Activated CD4-positive, CD25-positive, alpha-beta regulatory T cell treated with anti-CD3 and anti-CD28 coated beads, Interleukin-2, amount 50 U/mL, for 72 hours (primary cell): ENCODE measurements around the gene CACTIN.

ENCODE experiments used
- DNase-seq: peaks from one replicate; pipeline ENCODE4 v3.0.0; 2021

The CACTIN gene

DNA sequence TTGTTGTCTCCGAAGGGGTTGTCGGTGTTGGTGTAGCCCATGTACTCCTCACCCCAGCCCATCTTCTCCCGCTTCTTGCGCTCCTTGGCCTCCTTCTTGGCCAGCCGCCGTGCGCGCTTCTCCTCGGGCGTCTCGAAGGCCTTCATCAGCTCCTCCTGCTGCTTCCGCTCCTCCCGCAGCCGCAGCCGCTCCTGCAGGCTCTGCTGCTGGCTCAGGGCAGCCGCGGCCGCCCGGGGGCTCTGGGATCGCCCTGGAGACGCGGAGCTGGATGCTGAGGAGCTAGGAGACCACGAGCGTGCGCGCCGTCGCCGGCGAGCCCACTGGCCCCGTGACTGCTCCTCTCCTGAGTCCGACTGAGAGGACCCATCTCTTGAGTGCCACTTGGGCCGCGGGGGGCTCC lies 2.9 kb downstream of the CACTIN start:
- no peak for DNase-seq

DNA sequence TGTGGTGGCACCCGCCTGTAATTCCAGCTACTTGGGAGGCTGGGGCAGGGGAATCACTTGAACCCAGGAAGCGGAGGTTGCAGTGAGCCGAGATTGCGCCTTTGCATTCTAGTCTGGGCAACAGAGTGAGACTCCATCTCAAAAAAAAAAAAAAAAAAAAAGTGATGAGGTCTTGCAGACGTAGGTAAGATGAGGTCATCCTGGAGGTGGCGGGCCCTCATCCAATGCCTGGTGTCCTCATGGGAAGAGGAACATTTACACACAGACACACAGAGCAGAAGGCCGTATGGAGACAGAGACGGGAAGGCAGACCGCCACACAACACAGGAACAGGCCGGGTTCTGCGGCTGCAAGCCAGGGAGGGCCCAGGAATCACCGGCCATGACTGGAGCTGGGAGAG lies 4.4 kb downstream of the CACTIN start:
- no peak for DNase-seq

DNA sequence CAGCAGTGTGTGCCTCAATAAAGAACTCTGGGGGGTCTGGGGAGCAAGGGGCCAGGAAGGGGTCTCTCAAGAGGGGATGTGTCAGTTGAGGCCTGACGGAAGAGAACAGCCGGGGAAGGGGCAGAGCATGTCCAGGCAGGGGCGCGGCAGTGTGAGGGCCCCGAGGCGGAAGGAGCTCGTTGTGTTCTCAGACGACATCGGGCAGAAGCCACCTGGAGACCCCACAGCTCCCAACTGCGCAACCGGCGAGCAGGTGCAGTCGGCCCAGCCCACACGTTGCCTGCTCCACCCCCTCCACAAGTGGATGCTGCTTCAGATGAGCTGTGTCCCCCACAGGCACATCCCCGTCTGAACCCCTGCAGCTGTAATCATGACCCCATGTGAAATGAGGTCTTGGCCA lies 4.9 kb downstream of the CACTIN start:
- no peak for DNase-seq

DNA sequence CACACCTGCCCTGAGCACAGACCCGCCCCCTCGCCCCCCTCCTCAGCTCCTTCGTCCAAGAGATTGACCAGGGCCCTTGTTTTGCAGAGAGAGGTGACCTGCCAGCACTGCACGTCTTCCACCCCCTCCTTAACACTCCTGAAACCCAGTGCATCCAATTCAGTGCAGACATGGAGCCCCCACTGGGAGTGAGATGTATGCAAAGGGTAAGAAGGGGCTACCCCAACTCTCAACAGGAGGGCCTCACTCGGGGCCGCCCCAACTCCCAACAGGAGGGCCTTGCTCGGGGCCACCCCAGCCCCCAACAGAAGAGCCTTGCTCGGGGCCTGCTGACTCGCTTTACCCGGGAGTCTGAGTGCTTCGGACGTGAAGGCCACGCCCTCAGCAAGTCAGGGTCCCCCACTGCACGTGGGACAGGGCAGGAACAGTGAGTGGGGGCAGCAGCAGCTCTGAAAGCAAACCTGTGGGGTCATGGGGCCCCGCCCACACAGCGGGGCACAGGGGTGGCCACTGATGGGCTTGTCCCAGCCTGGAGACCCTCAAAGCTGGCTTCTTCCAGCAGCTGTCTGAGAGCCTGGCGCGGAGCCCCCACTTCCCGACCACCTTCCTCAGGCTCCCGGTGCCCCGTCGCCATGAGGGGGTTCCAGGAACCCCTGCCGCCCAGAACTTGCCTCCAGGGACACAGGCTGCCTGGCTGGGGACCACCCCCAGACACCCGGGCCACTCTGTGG lies 5.6 kb downstream of the CACTIN start:
- DNase-seq = no peak

DNA sequence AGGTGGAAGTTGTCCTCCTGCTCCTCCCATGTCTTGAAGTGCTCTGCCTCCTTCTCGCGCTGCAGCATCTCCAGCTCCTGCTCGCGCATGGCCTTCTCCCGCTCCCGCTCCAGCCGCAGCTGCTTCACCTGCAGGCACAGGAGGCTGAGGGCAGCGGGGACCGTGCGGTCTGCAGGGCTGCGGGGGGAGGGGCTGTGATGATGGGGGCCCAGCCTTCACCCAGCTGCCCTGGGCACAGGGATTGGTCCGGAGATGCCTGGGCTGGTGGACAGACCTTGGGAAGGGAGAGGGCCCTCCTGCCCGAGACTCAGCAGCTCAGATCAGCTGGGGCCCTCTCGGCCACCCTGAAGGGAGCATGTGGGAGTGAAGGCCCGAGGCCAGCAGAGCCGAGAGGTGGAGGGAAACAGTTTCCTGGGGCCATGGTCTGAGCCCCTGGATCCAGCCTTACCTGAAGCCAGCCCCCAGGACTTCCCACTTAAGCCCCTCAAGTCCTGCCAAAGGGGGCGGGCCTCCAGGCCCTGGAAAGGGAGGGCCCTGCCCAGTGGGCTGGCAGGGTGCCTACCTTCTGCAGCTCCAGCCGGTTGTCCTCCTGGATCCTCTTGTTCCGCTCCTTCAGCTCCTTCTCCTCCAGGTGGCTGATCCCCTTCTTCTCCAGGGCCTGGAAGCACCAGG lies 6.3 kb downstream of the CACTIN start:
- DNase-seq = no peak

DNA sequence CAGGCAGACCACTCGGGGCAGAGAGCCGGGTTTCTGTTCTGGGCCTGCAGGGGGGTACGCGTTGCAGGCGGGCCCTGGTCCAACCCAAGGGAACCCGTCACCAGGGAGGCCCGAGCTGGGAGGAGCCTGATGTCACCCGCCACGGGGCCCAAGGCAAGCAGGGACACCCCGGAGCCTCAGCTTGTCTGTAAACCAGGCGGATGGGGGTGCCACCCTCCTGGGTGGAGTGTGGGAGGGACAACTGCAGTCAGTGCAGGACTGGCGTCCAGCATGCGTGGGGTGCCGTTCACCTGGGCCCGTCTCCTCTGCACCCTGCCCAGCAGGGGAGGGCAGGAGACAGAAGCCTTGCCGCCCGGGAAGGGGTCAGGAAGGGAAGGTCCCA lies 7.0 kb downstream of the CACTIN start:
- DNase-seq = no peak

DNA sequence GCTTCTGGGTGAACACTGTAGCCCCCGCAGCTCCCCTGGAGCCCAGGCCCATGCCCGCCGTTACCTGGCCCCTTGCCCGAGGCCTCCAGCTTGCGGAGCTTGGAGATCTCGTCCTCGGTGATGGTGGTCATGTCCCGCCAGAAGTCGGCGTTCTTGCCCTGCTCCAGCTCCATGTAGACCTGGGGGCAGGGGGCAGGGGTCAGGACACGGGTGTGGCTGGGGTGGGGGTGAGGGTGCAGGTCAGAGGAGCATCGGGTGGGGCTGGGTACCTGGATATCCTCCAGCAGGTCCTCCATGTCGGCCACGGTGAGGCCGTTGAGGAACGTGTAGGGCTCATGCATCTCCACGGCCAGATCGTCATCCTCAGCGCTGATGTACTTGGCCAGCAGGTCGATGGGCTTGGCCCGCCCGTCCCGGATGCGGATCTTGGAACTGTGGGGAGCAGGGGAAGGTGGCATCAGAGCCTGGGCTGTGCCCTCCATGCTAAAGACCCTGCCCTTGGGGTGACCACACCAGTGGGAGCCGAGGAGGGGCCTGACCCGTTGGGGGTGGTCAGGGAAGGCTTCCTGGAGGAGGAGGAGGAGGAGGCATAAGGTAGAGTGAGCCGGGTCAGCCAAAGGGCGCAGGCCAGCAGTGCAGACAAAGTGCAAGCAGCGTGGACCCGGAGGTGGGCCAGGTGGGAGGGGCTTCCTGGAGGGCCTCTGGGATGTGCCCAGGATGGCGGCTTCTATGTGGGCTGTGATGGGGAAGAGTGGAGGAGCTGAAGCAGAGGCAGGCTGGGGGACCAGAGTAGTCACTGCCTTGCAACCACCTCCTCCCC lies 7.6 kb downstream of the CACTIN start:
- DNase-seq = no peak

DNA sequence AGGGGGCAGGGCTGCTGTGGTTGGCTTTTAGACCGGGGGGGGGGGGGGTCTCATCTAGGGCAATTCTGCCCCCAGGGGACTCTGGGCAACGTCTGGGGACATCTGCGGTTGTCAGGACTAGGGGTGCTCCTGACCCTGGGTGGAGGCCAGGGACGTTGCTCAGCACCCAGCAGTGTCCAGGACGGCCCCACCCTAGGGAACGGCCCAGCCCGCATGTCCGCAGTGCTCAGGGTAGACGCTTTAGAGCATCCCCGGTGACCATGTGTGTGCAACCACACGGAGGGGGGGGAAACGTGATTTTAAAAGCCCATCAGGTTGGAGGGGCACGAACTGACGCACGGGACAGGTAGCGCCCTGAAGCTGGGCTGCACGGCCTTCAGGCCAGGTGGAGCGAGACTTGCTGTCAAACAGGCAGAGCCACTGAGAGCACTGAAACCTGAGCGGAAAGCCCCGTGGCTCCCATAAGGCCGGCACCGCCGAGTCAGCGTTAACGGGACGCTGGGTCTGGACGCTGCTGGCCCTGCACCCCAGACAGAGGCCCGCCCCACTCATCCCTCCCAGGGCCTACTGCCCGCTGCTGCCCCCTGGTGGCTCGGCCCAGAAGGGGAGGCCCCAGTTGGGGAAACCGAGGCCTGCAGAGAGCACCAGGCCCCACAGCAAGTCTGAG lies 8.3 kb downstream of the CACTIN start:
- DNase-seq = peak; percentile 73

DNA sequence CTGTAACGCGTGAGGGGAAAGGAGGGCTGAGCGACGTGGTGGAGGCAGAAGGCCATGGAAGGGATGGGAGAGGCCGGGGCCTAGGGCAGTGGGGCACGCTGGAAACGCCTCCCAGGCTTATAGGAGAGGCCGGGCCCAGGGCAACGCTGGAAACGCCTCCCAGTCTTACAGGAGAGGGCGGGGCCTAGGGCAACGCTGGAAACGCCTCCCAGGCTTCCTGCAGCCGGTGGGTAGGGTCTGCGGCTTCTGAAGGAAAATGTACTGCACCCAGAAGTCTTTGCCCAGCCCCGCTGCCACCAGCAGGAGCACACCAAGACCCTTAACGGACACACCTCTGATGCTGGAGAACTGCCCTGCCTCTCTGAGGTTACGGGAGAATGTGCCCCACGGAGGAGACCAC lies 9.1 kb downstream of the CACTIN start:
- DNase-seq = no peak

DNA sequence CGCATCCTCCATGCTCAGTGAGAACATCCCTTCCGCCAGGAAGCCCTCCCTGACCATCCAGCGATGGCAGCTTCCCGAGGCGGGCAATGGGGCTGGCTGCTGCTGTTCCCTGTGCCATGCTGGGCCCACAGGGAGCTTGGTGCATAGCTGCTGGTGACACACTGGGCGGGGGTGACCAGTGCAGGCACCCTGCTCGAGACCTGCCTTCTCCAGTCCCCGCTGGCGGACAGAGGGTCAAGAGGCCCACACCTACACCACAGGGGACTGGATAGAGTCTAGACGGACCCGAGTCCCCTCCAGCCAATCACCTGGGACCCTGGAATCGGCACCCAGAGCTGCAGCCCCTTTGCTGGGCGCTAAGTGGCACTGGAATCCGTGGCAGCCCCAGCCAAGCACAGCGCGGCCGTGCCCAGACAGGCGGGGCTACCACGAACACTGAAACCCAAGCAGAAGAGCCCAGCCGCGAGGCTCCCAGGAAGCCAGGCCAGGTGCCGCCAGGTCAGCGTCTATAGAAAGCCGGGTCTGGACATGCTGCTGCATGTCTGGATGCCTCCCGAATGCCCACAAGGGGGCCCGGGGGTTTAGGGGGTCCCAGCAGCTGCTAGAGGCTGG lies 11.0 kb downstream of the CACTIN start:
- DNase-seq = no peak

DNA sequence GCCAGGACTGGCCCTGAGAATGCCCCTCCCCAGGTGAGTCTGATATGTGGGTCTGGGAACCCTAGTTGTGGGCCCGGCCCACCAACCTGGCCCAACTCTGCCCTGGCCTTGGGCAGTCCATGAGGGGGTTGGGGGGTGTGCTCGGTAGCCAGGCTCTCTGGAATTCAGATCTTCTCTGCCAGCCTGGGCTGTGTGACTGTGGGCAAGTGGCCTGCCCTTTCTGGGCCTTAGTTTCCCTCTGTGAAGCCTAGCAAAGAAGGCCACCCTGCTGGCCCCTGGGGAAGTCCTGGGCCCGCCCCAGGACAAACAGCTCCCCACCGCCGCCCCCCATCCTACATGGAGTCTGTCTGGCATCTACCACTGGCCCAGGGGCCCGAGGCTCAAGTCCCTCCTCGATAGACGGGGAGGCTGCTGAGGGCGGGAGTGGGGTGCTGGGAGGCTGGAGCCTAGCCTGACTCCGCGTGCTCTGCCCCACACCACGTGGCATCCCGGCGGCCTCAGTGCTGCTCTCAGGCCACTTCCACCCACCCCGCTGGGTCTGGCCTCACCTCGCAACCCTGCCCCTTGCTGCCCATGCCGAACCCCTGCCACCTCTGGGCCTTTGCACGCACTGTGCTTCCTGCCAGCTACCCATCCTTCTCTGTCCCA lies 11.6 kb downstream of the CACTIN start:
- no peak for DNase-seq

DNA sequence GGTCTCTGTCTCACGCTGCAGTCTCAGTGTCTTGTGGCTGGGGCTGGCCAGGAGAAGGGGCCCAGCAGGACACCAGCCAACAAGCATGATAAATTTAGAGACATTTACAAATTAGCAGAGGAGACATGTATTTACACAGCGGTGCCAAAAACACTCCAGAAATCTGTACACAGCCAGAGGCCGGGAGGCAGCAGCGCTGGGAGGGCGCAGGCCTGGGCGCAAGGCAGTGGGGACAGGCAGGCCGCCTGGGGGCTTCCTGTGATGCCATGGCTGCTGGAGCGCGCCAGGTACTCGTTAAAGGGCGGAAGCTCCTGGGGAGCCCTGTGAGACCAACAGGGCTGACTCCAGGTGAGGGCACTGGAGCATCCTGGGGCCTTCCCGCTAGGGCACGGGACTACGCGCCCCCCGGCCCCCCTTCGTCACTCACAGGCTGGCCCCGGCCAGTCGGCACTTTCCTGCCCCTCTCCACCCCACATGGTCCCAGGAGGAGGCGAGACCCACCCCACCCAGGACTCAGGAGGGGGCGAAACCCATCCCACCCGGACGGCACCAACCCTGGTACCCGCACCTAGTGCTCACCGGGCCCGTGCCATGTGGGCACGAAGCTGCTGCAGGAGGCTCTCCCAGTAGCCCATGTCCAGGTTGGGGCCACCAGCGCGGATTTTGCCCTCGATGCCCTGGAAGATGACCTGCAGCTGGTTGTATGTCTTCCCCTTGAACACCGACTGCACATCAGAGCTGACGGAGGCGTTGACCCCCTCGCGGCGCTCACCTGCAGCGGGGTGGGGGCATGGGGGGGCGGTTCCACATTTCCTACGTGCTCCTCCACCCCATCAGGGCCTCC lies 12.6 kb downstream of the CACTIN start:
- no peak for DNase-seq

DNA sequence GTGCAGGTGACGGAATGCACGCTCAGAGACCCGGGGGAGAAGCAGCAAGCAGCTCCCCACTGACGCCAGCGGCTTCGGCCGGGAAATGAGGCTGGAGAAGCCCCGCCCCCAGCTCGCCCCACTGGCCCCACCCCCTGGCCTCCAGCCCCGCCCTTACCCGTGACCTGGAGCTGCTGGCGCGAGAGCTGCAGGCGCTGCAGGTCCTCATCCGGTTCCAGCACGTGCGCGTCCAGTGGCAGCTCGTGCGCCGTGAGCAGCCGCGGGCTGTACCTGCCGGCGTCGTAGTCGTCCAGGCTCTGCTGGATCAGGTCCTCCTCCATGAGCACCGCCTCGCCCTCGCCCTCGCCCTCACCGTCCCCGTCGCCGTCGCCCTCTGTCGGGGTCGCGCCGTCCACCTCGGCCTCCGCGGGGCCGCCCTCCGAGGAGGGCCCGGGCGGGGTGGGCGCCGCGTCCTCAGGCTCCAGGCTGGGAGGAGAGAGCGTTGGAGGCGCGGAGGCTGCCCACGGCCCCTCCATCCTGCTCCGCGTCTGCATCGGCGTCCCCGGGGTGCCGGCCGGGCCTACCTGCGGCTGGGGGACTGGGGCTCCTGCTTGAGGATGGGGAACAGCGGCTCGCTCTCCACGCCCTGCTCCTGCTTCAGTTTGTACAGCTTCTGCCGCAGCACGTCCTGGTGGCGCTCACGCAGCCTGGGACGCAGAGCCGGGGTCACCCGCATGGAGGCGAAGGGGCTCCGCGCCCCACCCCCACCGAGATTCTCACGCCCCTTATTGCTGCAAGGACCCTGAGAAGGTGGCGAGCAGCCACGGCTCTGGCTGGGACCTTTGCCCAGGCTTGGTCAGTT lies 13.5 kb downstream of the CACTIN start:
- no peak for DNase-seq

DNA sequence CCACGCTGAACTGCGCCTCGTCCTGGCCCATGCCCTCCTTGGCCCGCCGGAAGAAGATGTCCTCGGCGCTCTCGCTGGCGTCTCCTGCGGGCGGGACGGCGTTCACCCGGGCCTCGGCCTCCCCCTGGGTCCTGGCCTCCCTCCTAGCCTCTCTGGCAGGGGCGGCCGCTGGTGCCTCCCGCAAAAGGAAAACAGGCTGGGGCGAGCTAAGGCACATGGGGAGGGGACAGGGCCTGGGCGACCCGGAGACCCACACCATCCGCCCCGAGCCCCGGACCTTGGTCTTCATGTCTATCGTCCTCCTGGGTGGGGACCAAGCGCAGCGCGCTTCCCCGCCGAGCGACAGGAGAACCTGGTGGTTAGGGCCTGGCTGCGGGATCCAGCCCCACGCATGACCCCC lies 14.3 kb downstream of the CACTIN start:
- DNase-seq = no peak

DNA sequence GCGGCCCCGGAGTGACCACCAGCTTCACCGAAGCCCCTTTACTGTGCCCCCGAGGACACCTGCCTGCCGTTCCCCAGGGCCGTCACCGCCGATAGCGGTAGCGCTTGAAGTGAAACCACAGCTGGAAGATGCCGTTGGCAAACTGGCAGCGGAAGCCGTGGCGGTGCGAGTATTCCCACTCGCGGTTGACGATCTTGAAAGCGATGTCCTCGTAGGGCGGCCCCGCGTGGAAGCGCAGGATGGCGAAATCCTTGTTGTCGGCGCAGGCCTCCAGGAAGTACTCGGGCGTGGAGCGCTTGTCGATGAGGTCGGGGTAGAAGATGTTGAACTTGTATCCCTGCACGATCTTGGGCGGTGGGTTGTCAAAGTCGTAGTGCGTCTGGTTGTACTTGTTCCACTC lies 14.7 kb downstream of the CACTIN start:
- DNase-seq = no peak

DNA sequence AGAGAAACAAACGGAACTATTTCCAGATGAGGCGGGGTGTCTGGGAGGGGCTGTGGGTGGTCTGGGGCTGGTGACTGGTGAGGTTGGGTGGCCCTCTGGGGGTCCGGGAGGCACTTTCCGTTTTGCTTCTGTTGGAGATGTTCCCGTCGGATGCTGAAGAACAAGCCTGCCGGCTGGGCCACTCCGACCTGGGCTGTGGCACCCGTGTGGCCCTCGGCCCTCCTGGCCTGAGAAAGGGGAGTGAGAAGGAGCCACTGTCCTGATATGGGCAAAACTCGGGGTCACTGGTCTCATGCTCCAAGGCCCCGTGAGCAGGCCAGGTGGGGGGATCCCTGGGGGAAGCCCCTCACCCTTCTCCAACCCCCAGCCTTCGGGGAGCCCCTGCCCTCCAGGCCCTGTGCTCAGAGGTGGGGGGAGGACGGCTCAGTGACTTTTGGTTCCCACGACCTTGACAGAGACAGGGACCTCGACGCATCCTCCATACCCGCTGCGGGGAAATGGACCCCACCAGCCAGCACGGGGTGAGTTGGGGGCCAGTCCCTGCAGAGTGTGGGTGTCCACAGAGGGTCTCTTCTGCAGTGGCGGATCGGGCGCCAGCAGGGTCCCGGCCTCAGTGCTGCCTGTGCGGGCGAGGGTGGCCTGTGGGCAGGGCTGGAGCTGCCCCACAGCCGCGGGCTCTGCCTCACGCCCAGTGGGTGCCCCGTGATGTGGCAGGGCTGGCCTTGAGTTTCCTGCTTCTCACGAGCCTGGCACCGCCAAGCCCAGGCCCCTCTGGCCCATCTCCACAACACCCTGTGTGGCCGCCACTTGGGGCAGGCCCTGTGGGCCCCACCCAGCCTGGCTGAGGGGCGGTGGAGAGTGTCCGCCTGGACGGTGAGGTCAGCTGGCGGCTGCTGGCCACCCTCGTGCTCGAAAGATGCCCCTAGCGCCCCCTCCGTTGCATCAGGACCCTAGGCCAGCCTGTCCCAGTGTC lies 15.6 kb downstream of the CACTIN start:
- DNase-seq = no peak

DNA sequence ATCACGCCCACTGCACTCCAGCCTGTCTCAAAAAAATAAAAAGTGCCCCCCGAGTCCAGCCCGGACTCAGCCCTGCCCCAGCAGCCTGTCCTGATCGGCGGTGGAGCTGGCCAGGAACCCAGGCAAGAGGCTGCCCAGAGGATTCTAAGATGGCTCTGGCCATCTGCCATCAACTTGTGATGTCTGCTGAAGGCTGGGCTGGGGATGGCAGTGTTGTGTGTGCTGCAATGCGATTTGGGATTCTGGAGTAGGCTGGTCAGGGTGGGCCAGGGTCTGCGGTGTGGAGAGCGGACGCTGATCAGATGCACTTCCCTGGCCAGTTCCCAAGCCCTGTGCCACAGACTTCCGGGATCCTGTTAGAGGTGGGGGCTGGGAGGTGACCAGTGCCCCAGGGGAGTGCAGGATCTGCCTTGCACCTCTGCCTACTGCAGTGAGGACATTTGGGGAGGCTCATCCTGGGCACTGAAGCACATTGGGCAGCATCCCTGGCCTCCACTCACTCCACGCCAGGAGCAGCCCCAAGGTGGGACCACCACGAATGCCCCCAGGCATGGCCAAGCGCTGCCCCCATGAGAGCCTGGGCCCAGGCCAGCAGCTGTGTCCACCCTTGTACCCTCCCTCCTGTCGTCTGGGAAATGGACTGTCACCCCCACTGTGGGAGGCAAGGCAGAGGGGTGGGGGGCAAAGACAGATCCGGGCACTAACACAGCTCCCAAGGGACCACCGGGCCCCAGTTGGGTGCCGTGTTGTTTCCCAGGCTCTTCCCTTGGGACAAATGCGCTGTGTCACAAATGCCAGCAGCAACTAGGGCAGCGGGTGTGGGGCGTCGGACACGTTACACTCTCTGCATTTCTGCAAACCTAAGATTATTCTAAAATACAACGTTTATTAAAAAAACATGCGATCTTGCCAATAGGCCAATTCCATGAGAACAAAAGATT lies 16.5 kb downstream of the CACTIN start:
- no peak for DNase-seq

DNA sequence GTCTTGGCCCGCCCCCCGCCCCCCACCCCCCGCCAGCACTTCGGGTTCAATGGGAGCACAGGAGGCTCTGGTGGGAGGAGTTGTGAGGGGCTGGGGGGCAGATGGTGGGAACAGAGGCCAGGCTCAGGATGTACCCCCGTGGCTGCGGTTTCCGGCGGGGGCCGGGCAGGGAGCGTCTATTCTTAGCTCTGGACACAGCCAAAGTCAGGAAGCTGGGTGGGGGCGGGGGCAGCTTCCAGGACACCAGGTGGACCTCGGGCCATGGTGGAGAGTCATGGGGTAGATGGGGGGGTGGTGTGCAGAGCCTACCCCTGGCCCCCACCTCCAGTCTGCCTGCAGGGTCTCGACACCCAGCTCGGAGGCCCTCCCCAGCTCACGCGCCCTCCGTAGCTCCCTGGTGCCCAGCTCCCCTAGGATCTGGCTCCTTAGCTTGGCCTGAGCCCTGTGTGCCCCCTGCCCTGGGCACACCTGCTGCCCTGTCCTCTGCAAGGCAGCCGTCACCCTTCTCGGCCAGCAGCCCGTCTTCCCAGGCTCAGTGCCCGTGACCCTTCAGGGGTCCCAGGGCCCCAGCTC lies 17.8 kb downstream of the CACTIN start:
- DNase-seq = no peak
